NB4 (cell line): ENCODE results near the gene ZNF689.

Source experiments
- DNase-seq: peaks from one replicate; pipeline ENCODE4 v3.0.0; 2010; ENCODE audit warnings: low read depth
- H3K4me3 ChIP-seq: one replicate; pipeline ENCODE4 v1.5.1; 2011; ENCODE audit warnings: mild to moderate bottlenecking, low read depth, low read length, moderate library complexity
- MYC ChIP-seq: IDR thresholded peaks from 2 replicates; pipeline ENCODE4 v1.6.1; 2011; ENCODE audit warnings: low read depth, low read length
- POLR2A ChIP-seq: IDR thresholded peaks from 2 replicates; pipeline ENCODE4 v1.6.1; 2011; ENCODE audit warnings: mild to moderate bottlenecking; ENCODE audit not compliant: insufficient read length; ENCODE audit errors: extremely low read depth
- TF ChIP-seq, protein P1 (sequence below): IDR thresholded peaks from 2 replicates; pipeline ENCODE4 v1.6.1; 2011; ENCODE audit warnings: low read depth, low read length
- TF ChIP-seq, protein P2 (sequence below): IDR thresholded peaks from one replicate; pipeline ENCODE4 v1.5.1; 2012; ENCODE audit warnings: low read depth, low read length

Gene ZNF689

DNA sequence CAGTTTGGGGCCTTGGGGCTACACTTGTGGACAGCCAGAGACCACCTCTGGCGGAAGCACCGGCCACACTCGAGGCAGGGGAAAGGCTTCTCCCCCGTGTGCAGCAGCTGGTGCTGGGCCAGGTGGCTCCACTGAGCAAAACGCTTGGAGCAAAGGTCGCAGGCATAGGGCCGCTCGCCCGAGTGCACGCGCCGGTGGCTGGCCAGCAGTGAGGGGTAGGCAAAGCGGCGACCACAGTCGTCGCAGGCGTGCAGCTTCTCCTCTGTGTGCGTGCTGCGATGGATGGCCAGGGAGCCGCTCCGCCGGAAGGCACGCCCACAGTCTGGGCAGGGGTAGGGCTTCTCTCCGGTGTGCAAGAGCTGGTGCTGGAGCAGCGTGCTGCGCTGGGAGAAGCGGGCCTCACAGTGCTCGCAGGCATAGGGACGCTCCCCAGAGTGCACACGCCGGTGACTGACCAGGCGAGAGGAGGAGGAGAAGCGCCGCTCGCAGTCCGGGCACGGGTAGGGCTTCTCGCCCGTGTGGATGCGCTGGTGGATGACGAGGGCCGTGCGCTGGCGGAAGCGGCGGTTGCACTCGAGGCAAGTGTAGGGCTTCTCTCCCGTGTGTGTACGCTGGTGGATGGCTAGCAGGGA lies 5.8 kb downstream of the ZNF689 start:
- no peak overlapping the region for H3K4me3 ChIP-seq
- TF ChIP-seq, protein P1, sequence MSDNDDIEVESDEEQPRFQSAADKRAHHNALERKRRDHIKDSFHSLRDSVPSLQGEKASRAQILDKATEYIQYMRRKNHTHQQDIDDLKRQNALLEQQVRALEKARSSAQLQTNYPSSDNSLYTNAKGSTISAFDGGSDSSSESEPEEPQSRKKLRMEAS: no peak
- no peak for TF ChIP-seq MYC
- TF ChIP-seq, protein P2, sequence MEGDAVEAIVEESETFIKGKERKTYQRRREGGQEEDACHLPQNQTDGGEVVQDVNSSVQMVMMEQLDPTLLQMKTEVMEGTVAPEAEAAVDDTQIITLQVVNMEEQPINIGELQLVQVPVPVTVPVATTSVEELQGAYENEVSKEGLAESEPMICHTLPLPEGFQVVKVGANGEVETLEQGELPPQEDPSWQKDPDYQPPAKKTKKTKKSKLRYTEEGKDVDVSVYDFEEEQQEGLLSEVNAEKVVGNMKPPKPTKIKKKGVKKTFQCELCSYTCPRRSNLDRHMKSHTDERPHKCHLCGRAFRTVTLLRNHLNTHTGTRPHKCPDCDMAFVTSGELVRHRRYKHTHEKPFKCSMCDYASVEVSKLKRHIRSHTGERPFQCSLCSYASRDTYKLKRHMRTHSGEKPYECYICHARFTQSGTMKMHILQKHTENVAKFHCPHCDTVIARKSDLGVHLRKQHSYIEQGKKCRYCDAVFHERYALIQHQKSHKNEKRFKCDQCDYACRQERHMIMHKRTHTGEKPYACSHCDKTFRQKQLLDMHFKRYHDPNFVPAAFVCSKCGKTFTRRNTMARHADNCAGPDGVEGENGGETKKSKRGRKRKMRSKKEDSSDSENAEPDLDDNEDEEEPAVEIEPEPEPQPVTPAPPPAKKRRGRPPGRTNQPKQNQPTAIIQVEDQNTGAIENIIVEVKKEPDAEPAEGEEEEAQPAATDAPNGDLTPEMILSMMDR: no peak
- DNase-seq: no peak

GRCh38 chr16:30603945-30604315 lies 6.3 kb downstream of the ZNF689 start:
- no peak overlapping the region for H3K4me3 ChIP-seq
- no peak for DNase-seq
- TF ChIP-seq, protein P1: no peak
- TF ChIP-seq, protein P2: no peak
- no peak for TF ChIP-seq MYC
- TF ChIP-seq POLR2A: no peak

DNA sequence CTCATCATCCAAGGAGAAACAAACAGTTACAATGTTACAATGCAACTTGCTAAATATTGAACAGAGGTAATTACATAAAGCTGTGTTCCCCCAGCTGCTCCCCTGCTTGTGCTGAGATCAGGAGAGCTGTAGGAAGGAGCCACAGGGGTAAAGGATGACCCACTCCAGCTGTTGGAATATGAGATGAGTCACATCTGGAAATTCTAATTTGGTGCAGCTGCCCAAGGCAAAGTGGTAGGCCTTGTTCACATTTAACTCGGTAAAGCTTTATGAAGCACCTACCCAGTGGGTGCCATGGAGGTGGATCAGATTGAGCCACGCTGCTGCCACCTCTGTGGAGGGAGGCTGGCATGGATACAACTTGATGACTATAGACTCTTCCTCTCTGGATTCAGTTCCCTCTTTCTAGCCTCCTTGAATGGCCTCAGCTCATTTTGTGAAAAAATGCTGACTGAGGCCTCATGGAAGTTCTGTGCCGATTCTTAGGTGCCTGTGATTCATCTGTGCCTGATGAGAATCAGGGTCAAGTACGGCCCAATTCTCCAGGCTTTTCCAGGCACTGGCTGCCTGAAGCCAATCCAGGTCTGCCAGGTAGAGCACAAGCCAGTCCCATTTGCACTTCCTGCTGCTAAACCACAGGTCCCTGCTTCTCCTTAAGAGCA lies 7.4 kb downstream of the ZNF689 start:
- TF ChIP-seq, protein P1: no peak
- TF ChIP-seq POLR2A (no peak), MYC (no peak)
- TF ChIP-seq, protein P2: no peak
- no peak overlapping the region for H3K4me3 ChIP-seq
- no peak for DNase-seq

GRCh38 chr16:30601966-30602365 lies 8.2 kb downstream of the ZNF689 start:
- peak; percentile 24 for DNase-seq
- TF ChIP-seq, protein P1: no peak
- TF ChIP-seq POLR2A (no peak), MYC (no peak)
- TF ChIP-seq, protein P2: no peak
- H3K4me3 ChIP-seq: no peak overlapping the region

DNA sequence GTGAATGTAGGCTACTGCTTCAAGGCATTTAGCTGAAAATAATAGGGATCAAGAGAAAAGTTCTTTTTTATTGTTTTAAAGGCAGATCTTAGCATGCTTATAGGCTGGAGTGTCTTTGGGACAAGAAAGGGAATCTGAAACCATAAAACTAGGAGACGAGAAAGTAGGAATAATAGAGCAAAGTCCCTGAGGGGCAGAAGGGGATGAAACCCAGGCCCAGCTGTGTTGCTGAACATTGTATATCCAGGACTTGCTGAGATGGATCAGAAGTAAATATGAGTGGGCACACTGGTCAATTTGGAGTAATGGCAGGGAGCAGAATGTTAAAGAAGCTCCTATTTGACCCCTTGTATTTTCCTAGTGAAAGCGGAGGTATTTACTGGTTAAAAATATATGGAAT lies 9.3 kb downstream of the ZNF689 start:
- TF ChIP-seq, protein P2: no peak
- TF ChIP-seq MYC: no peak
- TF ChIP-seq, protein P1: no peak
- TF ChIP-seq POLR2A: no peak
- no peak for DNase-seq

More for the DNA sequence above, 9.3 kb downstream of the ZNF689 start:
- H3K4me3 ChIP-seq: no peak overlapping the region
